ENCODE results near the gene VPS35.

The VPS35 gene

GRCh38 chr16:46688654-46689364 is at the start of gene VPS35:
TSS of gene VPS35 (minus strand) at chr16:46689178. CDS start at chr16:46689133, 45 bp downstream.
- peak in 1 of 2 donors; percentile 99 for DNase-seq

- no peak for DNase-seq
Observed at GRCh38 chr16:46737621-46738214, 48.7 kb upstream of the VPS35 start.

- no peak for DNase-seq
Observed at GRCh38 chr16:46736695-46737094, 47.7 kb upstream of the VPS35 start.

- no peak for DNase-seq
Observed at GRCh38 chr16:46733319-46733830, 44.4 kb upstream of the VPS35 start.

- no peak for DNase-seq
Observed at GRCh38 chr16:46732561-46732960, 43.6 kb upstream of the VPS35 start.

- DNase-seq = no peak
Observed at GRCh38 chr16:46731691-46732555, 42.9 kb upstream of the VPS35 start.

- no peak for DNase-seq
Observed at GRCh38 chr16:46730801-46731690, 42.1 kb upstream of the VPS35 start.

GRCh38 chr16:46730126-46730525 is 41.1 kb upstream of the VPS35 start:
- no peak for DNase-seq

GRCh38 chr16:46729326-46729995 is 40.5 kb upstream of the VPS35 start:
- DNase-seq = no peak

GRCh38 chr16:46728806-46729205 is 39.8 kb upstream of the VPS35 start:
- no peak for DNase-seq

DNA sequence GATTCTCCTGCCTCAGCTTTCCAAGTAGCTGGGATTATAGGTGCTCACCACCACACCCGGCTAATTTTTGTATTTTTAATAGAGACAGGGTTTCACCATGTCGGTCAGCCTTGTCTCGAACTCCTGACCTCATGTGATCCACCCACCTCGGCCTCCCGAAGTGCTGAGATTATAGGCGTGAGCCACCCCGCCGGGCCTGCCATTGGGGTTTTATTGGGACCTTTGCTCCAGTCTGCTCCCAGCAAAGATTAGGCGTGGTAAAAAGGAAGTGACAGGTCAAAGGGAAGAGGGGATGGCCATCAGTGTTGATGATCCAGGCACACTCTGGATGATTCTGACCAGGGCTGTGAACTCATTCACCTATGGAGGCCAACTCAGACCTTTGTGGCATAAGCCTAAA is 38.7 kb upstream of the VPS35 start:
- no peak for DNase-seq

- DNase-seq = no peak
Observed at GRCh38 chr16:46727184-46727583, 38.2 kb upstream of the VPS35 start.

GRCh38 chr16:46721885-46722284 is 32.9 kb upstream of the VPS35 start:
- DNase-seq = no peak

- DNase-seq = no peak
Observed at GRCh38 chr16:46720619-46721018, 31.6 kb upstream of the VPS35 start.

DNA sequence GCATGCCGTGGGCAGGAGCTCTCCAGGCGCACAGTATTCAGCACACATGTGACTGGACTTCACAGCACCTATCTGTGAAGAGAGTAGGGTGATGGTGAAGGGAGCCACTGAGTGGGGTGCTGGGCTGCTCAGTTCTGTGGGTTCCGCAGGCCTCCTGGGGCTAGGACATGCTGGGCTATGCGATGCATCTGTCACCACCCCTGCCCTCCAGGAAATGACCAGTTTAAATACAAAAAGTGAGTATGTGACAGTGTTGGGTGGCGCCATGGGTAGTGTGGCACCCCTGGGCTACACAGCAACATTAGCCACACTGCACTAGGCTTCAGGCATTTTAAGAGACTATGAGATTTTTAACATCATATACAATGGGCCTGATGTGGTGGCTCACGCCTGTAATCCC is 30.6 kb upstream of the VPS35 start:
- DNase-seq = no peak

- DNase-seq = no peak
Observed at GRCh38 chr16:46718214-46718613, 29.2 kb upstream of the VPS35 start.

- no peak for DNase-seq
Observed at GRCh38 chr16:46717692-46718091, 28.7 kb upstream of the VPS35 start.

- no peak for DNase-seq
Observed at GRCh38 chr16:46715769-46716305, 26.9 kb upstream of the VPS35 start.

GRCh38 chr16:46714797-46715591 is 26.0 kb upstream of the VPS35 start:
- DNase-seq = no peak

GRCh38 chr16:46713634-46714033 is 24.7 kb upstream of the VPS35 start:
- no peak for DNase-seq

DNA sequence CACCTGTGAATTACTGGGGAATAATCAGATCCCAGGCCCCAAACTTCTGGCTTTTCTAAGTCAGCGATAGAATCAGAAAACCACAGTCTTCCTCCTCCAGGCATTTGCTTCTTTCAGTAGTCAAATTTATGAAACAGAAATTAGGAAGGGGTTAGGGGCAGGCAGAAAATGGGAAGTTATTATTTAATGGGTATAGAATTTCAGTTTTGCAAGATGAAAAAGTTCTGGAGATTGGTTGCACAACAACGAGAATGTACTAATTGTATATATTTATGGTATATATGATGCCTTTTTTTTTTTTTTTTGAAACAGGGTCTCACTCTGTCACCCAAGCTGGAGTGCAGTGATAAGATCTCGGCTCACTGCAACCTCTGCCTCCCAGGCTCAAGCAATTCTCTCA is 23.9 kb upstream of the VPS35 start:
- DNase-seq = peak in 1 of 2 donors; percentile 4

All from bone marrow (tissue), 2 donors.